T1000 (cell line): ENCODE measurements around the gene BCAS3.
"Not testable (repeated sequence)": the region's sequence is repeated elsewhere in the genome, so short reads cannot be mapped to it uniquely, and the experiment has no call there.

ENCODE experiments used
- DNase-seq: peaks from one replicate; lab custom pipeline; 2025; ENCODE audit warnings: mixed read lengths; lab: John Stamatoyannopoulos, UW

BCAS3 gene

DNA sequence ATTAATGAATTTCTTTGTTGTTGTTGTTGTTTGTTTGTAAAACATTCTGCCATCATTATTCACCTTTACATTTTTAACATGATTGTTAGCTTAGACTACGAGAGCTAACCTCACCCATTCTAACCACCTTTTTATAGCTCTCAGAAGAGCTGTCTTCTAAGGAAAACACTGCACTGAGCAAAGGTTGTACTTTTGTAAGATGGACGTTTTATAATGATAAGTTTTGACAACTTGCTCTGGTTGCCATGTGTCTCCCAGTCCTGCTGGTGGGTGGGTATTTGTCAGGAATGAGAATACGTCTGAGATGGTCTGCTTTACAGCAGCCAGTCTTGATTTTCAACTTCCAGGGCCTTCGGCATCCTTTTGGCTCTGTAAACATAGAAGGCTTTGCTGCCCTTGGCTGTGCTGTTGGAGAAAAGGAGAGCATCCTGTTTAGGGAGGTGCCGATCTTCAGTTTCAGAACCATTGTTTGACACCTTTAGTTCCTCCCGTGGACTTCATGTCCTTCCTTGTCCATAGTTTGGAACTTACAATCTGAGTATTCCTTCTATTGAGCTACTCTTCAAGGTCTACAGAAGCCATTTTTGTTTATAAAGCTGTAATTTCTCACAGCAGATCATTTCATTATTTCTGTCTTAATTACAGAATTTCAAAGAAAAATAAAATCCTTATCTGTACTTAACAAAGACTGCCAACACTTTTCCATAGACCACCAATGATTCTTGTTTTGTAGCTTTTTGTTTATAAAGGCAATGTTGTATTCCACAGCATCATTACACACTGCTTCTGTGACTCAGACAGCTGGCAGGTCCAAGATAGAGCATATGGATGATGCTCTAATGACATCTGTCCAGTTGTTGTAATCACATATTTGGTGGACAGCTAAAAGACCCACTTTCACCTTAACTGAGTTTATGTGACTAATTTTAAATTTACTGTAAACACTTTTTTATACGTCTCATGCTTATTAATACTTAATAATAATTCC, 451.9 kb downstream of the BCAS3 start:
- no peak for DNase-seq

DNA sequence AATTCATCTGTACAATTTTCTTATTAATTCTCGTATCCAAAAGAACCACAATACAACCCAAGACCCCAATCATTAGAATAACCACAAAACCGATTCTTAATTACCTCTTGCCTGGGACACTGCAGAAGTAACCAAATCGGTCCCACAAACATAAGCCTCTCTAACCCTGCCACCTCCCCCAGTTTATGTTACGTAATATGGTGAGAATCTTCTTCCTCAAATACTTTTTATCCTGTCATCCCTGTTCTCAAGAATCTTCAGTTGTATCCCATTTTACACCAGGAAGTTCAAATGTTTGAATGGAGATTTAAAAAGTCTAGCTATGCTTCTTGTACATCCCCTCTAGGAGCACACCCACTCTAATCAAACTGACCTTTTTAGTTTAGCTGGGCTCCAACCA, 452.7 kb downstream of the BCAS3 start:
- no peak for DNase-seq

DNA sequence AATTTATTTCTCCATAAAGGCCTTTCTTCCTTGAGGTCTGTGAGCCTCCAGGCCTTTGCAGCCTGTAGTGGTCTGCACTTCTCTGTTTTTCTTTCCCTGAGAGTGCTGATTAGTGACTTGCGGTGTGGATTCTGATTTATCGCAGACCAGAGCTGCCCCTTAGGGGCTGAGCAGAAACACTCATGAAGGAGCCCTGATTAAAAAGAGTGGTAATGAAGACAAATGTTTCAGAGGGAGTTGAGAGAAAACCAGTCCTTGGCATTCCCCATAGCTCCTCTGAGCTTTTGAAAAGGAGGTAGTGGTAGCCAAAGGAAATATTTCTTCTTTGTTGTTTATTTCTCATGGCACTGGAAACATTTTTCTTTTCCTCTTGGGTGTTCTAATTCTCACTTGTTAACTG, 453.9 kb downstream of the BCAS3 start:
- DNase-seq: no peak

DNA sequence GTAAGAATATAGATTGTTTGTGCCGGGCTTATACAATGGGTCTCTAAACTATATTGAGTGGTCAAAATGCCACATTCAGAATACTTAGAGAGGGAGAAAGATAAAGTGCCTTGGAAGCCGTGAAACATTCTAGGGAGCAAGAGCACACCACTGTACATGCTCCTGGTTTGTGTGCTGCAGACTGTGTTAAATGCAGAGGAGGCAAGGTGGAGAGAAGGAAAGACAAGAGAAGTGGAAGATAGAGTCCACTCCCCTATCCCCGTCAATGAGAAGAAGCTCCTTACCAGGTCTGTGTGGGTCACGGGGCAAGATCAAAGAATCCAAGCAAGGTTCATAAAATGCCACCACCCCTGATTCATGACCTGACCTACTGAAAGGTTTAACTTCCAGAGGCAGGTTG, 454.9 kb downstream of the BCAS3 start:
- DNase-seq: no peak

DNA sequence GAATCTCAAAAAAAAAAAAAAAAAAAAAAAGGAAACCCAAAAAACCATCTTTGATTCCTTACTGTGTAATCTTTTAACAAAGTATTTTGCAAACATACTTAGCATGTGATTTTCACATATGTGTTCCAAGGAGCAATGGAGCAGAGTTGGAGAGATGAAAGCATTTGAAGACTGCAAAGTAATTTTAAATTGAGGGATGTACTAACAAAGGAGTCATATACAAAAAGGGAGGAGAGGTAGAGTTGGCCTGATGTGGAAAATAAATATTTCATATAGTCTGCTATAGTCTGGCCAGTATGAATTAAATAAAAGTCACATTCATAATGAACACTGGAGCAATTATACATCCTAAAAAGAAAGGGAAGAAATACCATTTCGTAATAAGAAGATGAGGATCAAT, 456.2 kb downstream of the BCAS3 start:
- no peak for DNase-seq

DNA sequence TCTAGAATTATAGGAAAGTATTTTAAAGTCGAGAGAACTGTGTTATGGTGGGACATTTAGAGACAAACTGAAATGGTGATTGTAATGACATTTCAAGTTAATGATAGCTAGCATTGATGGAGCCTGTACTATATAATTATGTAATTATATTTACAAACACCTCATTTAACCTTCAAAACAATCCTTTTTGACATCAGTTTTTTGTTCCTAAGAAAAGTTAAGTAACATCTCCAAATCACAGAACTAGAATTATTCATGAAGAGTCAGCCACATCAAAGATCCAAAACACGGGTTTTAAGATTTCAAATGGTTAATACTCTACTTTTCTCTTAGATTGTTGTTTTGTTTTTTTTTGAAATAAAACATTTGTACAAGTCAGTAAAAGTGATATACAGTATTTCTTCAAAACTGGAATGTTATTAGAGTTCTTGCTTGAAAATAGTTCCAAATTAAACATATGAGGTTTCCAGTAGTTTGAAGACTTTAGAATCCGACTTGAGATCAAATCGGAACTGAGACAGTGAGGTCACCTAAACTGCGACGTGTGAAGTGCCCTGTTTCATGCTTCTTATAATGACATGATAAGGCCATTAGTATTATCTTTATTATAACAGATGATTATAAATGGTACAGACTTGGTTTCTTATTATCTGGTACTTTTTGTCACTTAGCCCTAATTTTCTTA, 457.0 kb downstream of the BCAS3 start:
- DNase-seq: no peak

DNA sequence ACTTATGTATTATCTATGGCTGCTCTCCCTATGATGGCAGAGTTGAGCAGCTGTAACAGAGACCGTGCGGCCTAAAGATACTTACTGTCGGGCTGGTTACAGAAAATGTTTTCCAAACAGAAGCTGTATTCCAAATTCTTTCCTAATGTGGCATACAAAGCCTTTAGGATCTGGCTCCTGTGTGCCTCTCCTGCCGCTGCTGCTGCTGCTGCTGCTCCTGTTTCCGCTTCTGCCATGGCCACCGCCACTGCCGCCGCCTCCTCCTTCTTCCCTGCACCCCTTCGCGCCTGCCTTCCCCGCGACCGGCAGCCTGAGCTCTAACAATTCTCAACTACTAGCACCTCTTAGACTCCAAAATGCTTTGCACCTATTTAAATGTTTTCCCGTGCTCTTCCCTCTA, 458.1 kb downstream of the BCAS3 start:
- no peak for DNase-seq

DNA sequence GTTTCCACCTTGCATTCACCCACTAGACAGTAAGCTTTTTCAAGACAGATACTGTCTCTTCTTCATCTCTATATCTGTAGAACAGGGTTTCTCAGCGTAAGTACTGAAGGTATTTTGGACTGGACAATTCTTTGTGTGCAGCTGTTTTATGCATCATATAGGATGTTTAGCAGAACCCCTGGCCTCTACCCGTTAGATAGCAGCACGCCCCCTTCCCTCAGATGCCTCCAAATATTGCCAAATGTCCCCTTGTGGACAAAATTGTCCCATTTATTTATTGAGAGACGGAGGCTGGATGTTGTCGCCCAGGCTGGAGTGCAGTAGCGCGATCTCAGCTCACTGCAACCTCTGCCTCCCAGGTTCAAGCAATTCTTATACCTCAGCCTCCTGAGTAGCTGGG, 458.6 kb downstream of the BCAS3 start:
- no peak for DNase-seq

DNA sequence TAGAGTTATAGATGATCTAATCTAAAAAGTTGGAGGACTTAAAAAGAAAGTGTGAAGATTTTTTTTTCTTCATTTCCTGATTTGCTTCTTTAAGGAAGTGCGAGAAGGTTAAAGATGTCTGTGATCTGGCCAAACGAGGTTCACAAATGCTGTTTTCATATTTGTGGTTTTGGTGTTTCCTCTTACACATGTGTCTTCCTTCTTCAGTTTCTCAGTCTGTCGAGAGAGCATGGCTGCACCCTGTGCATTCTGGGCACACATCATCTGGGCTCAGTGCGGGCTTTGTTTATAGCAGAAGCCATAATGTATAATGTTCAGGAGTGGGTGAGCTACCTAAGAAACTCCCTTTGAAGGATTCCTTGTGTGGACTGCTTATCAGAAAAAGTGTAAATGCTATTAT, 461.6 kb downstream of the BCAS3 start:
- DNase-seq: no peak

DNA sequence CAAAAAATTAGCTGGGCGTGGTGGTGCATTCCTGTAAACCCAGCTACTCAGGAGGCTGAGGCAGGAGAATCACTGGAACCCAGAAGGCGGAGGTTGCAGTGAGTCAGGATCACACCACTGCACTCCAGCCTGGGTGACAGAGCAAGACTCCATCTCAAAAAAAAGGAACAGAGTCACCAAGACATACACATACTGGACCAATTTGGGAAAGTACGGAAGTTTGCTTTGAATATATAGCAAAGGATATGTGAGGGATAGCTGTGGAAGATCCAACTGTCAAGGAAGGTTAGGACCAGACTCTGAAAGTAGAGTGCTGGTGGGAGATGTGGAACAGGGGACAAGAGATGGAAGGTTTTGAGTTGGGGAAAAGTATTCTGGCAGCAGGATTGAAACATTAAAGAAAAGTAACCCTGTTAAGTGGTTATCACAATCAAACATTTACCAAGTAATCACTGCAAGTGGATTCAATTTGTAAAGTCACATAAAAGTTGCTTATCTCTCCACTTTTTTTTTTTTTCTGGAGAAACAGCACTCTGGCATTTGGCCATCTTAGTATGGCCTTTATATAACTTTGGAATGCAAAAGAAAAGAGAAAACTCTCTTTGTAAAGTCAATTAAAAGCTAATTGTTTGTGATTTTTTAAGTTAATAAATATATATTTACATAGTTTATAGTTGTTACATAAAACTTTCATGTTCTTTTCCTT, 462.6 kb downstream of the BCAS3 start:
- no peak for DNase-seq

DNA sequence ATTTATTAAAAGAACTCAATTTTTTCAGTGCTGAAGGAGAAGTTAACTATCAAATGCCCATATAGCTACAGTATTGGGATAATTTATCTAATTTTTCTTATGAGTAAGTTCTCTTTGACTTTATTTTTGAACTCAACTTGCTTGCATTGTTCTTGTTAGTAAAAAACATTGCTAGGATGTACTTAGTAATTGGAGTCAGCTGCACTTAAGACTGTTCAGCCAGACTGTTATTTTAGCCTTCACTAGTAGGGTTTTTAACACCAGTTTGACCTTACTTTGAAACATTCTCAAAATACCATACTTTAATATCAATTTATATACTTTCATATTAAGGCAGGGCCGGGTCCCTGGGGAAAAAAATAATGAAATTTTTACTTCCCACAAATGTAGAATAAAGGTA, 465.4 kb downstream of the BCAS3 start:
- DNase-seq: no peak

DNA sequence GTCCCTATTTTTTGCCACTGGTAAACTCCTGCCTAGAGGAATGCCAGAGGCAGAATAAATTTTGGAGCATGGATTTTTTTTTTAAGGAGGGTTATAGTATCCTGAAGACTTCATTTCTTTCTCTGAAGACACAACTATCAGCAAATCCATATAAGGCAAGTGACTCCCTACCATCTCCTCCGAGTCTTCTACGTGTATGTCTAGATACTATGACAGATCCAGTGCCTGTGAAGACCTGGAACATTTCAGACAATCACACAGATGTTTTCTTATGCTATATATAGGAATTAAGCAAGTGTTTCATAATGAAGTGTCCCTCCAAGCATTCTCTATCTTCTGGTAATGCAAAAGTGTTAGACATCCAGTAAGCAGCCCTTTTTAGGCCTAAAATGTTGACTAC, 466.5 kb downstream of the BCAS3 start:
- DNase-seq: no peak

DNA sequence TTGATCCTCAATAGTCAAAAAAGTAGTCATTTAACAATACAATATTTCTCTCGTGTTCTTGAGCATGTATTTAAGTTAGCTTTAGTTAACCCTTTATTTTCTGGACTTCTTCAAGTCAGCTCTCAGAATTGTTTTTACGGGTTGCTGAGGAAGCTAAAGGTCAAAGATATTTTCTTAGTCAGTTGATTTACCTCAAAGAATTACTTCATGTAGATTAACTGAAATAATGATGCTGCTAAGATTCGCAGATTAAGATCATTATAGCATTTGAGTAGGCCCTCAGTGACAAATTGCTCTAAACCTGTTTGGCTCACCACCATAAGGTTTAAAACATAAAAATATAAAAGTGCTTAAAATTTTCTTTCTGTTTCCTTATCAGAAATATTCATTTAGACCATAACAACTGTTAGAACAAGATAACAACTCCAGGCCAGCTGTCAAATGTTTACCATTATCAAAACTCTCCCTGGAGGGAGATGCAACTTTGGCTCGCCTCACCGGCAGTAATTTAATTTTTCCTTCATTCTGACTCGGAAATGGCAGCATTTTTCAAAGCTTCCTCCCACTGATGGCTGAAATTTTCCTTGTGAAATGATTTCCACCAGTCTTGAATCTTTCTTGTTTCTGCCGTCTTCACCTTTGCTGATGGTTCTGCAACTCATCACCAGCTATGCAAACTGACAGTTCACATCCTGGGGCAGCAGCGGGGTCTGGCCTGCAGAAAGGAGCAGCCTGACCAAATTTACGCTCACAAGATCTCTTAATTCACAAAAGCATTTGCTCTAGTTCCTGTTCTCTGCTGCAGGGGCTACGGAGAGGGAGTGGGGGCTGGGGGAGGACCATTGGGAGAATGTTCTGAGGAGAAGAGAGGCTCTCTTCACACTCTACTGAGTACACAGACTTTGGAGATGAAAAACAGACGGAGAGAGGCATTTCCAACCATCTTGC, 467.2 kb downstream of the BCAS3 start:
- no peak for DNase-seq

DNA sequence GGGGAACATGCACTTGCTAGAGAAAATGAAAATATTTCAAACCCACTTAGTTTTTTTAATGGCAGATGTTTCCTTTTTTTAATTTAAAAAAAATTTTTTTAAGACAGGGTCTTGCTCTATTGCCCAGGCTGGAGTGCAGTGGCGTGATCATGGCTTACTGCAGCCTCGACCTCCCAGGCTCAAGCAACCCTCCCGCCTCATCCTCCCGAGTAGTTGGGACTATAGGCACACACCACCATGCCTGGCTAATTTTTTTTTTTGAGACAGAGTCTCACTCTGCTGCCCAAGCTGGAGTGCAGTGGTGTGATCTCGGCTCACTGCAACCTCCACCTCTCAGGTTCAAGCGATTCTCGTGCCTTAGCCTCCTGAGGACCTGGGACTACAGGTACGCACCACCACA, 469.2 kb downstream of the BCAS3 start:
- DNase-seq: not testable (repeated sequence)

DNA sequence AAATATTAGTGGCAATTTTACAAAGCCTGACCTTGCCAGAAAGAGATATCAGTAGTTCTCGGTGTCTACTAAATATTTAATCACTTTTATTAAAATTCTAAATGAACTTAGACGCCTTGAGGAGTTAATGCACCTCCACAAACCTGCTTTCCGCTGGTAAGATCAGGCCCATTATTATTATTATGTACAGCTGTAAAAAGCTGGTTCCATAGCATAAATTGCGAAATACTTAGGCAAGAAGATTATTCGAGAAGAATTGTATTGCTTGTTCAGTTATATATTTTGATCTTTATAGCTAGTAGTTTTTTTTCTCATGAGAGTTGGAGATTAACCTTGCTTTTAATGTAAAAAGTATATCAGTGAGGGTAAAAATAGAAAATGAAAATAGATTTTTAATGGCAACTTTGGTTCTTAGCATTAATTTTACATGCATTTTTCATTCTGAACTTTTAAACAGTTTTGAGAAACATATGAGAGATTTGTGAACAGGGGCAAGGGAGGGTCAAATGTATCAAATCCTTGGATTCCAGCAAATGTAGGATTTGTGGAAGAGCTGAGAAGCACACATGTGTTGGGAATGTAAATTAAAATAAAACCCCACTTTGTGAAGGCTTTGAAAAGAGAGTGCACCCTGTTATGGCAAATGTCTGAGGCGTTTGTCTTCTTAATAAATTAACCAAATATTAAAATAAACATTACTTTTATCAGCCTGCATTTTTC, 471.6 kb downstream of the BCAS3 start:
- DNase-seq: no peak

DNA sequence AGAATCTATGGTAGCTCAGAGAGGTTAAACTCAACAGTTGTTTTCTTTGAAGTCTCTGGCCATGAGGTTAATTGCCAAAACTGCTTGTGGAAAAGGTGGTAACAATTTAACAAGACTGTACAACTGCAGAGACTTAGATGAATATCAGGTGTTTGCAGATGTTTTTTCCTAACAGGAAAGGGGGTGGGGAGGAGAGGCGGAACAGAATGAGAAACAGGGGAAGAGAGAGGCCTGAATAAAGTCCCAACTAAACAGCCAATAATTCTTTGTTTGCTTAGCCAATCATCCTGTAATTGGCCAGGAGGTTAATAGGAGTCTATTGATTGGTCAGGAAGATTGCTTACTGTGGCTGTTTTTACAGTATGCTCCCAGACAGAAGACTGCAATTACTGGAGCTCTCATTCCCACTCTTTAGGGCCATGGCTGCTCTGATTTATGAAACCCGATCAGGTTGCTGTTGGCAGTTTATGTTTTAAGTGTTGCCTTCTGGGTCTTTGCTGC, 472.3 kb downstream of the BCAS3 start:
- DNase-seq: no peak

DNA sequence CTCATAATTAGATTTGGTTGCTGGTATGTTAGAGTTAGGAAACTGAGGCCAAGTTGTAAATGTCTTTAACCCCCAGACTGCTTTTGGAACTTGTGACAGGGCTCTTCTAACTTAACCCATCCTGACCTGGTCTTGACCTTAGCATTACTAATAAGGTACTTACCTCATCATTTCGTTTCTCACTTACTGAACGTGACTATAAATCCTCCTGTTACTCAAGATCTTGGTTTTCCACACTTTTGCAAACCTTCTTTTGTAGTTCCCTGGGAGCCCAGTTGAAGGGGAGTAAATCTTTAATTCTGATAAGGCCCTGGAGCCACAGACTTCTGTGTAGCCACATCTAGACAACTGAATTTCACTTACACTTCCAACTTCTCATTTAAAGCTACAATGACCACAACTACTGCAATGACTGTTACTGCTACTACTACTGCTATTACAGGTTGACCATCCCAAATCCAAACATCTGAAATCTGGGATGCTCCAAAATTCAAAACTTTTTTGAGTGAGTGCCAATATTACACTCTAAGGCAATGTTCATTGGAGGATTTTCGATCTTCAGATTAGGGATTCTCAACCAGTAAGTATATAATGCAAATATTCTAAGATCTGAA, 473.1 kb downstream of the BCAS3 start:
- no peak for DNase-seq

DNA sequence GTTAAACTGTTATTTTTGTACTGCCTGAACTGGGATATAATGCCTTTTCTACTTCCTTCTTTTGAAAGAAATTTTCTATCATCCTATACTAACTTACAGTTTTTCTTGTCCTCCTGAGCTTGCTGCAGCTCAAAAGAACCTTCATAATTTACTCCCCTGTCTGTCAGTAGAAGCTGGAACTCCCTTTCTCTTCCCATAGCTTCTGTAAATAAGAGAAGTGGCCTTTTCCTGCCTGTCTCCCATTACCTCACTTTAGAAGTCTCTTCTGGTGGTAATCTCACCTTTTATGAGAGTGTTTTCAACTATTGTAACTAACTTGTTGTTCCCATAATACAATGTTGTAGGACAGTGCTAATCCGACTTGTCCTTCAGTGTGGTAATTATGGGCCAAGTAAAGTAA, 475.2 kb downstream of the BCAS3 start:
- no peak for DNase-seq

DNA sequence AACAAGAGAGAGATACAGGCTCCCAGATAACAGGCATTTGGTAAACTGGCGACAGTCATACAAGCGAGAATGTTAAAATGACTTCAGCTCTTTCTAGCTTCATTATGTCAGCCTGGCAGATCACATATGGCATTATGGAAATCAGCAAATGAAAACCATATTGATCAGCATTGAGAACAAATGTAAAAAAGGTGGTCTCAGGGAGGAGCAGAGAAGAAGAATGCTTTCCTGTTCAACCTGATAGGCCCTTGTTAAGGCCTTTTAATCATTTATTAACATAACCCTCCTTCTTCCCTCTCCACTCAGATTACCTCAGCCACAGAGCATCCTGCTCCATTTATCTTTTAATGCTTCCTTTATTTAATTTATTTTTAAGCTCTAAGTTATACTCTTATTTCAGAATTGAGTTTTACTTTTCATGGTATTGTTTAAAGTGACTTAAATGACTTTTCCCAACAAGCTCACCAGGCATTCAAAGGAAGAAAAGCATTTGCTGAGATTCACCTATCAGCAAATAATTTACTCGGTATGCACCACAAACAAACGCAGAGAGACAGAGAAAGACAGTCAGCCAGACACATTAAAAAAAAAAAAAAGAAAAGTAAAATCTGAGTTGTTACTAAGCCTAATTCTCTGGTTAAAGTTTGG, 478.1 kb downstream of the BCAS3 start:
- no peak for DNase-seq
